Stimulated activated CD4-positive, alpha-beta T cell treated with anti-CD3 and anti-CD28 coated beads, Interleukin-2, amount 100 ng/mL, for 4 hours (primary cell): ENCODE measurements around the gene HTR3A.

Experiments used
- DNase-seq: peaks from one replicate; pipeline ENCODE4 v3.0.0-alpha.2; 2020; ENCODE audit warnings: low read depth

HTR3A gene

DNA sequence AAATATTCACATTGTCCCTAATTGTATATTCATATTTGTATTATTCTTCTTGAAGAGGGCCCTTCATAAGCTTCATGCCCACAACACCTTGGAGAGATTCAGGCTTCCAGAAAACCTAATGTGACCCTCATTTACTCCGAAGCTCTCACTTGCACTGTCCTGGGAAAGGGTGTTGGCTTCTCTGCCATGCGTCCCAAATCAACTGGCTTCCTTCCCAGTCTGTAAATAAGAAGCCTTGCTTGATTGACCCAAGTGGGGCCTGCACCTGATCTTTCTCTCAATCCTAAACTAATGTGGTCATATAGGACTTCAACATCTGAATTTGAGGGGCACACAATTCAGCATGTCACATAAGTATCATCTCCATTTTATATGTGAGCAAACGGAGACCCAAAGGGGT is 44.1 kb downstream of the HTR3A start:
- no peak for DNase-seq

DNA sequence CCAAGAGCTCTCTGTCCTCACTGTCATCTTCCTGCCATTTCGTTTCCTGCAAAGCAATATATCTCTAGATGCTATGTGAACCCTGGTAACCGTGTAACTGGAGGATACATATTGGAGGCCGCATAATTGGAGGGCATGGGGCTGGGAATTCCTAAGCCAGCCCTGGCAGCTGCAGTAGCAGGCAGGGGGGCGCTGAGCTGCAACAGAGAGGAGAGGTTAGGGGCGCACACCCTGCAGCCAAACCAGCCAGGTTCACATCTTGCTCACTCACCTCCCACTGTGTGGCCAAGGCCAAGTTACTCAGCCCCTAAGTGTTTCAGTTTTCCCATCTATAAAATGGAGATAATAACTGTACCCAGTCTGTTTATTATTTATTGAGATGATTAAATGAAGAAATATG is 44.7 kb downstream of the HTR3A start:
- no peak for DNase-seq

DNA sequence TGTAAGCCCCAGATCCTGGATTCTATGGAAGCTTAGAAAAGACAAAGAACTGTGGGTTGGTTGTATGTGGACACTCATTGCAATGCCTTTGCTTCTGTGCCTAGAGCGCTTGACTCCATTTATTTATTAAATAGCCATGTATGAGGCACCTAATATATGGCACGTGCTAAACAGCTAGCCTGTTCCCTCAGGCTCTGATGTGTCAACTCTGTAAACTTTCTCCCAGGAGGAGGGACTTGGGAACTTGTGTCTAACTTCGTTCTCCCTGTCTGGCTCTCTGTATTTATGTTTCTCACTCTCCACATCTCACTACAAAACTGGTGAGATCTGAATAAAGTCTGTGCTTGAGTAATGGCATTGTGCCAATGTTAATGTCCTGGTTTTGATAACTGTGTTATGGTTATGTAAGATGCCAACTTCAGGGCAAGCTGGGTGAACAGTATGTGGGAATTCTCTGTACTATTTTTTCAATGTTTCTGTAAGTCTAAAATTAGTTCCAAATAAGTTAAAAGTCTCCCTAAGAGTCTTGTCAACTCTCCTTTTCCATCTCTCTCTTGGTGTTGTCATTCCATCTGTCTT is 50.5 kb downstream of the HTR3A start:
- DNase-seq = no peak

DNA sequence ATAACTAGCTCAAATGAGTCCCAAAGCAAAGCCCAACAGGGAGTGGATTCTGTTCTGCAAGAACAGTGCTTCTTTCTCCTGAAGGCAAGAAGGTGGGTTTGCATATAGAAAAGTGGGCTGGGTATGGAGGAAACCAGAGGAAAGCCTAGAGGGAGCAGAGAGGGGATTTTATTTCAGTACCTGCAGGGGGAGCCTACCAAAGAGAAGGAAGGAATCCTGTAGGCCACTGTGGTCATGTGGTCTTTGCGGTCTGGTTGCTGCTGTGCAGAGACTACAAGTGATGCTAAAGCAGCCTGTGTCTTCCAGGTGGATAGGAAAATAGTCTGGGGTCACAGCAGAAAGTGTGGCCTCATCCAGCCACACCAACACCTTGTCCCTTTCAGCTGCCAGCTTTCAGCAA is 51.4 kb downstream of the HTR3A start:
- DNase-seq = no peak

DNA sequence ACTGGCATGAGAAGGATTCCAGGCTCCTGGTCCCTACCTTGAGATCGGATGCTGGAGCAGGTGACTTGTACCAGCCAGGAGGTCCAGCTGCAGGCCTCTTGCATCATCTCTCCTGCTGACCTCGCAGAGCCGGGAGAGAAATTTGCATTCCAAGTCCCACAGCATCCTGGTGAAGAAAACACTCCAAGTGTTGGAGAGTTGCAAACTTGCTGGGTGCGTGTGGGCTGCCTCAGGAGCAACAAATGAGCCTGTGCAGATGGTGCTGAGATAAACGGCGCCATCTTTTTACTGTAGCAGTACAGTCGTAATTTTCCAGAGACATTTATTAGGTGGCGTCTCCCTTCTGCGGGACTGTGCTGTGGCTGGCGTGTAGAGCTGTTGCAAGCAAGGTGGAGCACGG is 52.5 kb downstream of the HTR3A start:
- DNase-seq = no peak

DNA sequence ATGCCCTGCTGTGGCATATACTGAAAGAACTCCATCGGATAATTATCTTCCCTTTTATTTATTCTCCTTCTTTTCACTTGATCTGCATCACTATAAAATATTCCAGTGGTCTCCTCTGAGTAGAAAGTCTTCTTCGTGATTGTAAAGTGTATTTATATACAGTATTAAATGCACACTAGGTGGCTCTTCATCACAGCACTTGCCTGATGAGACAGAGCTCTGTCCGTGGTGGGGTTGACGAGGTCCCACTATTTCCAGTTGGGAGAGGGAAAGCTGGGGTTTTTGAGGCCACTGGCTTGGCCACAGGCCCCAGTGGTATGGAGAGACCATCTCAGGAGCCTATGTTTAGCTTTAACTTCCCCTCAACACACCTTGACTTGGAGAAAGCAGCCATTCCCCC is 53.0 kb downstream of the HTR3A start:
- no peak for DNase-seq

DNA sequence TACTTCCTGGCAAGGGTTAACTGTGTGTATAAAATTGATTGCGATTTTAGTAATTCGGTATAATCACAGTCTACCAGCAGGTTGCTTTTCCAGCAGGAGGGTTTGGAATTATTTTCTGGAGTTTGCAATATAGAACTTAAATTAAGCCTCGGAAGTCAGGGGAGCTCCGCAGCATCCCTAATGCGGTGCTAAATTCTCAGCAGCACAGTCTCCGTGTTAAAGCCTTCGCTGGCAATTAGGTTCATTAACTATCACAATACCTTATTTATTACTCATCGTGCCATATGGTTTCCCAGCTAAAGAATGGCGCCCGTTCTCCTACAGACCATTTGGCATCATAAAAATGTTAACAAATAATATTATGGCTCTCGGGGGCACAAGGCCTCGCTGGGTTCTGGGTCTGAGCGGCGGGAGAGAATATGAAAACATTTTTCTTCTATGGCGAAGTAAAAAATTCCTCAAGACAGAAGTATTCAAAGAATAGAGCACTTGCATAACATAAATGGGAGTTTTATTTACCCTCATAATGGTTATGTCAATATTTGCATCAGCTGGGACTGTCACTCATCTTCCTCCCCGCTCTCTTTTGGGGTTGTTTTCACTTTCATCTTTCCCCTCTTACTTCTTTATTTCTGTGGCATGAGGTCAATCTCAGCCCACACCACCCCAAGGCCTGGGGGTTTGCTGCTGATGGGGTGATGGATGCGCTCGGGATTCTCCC is 56.5 kb downstream of the HTR3A start:
- DNase-seq = no peak

DNA sequence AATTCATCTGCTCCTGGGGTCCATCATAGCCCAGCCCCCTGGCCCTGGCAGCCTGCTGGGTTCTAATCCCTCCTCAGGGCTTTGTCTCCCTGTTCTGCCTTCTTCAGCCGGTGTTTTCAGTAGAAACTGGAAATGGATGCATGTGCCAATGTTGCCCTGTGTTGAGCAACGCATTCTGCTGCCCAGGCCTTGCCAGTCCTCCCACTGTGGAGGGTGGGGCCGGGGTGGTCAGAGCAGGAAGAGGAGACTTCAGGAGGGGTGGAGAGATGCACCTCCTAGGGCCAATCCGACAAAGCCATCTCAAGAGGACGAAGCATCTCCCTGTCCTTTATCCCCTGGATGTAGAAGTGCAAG is 57.0 kb downstream of the HTR3A start:
- DNase-seq = no peak

DNA sequence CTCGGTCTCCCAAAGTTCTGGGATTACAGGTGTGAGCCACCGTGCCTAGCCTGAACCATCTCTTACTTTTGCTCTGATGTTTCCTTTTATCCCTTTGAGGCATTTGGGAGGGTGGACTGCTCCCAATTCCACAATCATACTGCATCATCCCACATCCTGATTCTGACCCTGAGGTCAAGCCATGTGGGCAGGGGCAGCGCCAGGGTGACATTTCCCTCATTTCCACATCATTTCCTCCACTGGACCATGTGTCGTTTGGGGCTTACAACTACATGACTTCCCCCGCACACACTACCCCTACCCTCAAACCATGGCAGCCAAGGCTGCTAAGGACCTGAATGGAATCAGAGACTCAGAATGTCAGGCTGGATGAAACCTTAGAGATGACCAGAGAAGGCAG is 58.2 kb downstream of the HTR3A start:
- no peak for DNase-seq

DNA sequence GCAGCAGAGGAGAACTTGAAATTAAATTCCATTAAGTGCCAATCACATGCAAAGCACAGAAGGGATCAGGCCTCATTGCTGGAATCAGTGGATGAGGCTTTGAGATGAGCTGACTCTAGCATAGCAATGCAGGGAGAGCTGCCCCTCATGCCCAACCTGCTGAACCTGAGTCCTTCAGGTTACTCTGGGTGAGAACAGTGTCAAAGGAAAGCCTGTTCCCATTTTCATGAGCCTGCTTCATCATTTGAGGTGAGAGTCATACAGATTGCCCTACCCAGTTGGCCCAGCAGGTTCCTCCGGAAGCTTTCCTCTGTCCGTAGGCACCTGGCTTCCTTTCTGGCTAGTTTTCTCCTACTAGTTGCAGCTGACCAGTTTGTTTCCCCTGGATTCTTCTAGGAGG is 58.7 kb downstream of the HTR3A start:
- no peak for DNase-seq

DNA sequence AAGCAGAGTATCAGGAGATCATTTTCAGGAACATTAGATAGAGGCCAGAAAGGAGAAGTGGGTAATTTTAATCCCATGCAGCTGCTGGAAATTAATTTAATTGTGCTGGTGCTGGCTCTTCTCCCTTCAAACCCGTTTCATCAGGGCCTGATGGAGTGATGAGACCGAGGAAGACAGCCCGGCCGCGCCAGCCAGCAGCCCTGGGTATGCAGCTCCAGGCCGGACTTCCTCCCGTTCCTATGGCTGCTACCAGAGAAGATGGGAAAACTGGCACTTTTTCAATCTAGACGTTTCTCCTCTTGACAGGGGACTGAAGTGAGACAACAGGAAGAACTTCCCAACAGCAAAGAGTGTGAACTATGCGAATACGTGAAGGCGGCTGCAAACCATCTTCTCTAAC is 60.0 kb downstream of the HTR3A start:
- DNase-seq = no peak

DNA sequence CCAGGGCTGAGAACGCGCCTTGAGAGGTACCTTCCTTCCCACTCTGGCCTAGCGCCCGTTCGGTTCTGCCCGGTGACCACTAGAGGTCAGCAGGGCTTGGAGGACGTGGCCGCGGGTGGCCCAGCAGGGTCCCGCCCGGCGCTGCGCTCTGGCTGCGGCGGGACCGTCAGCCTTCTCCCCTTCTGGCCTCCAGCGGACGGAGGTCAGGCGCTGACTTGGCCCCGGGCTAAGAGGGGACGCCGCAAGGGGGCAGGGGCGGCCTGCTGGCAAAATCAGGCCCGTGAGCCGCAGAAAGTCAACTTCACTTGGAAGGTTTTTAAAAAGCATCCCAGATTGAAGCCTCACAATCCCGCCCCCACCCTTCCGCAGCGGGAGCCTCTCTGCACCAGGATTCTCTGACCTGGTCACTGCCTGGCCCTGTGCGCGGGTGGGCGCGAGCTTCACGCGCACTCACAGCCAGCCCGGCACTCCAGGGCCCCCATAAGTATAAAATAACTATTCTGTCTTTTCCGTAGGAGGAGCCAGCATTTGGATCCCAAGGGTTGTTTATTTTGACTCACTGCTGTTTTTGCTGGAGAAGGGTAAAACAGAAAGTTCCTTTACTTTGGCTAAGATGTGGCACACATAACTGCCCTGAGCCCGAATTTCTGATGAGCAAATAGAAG is 61.4 kb downstream of the HTR3A start:
- DNase-seq = peak; percentile 40

DNA sequence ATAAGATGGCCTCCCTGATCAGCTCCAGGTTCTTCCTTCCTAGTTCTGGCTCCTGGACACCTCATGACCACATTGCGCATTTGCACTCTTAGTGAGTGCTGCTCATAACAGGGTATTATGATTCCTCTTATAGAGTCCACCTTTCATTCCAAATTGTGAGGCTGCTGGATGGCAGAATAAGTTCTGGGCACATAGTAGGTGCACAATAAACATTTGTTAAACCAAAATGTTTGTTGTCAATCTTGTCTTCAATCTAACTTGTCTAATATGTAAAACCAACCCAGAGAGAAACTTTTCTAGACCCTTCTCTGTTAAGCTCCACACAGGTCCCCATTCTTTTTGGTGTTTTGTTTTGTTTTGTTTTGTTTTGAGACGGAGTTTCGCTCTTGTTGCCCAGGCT is 62.0 kb downstream of the HTR3A start:
- DNase-seq = no peak

DNA sequence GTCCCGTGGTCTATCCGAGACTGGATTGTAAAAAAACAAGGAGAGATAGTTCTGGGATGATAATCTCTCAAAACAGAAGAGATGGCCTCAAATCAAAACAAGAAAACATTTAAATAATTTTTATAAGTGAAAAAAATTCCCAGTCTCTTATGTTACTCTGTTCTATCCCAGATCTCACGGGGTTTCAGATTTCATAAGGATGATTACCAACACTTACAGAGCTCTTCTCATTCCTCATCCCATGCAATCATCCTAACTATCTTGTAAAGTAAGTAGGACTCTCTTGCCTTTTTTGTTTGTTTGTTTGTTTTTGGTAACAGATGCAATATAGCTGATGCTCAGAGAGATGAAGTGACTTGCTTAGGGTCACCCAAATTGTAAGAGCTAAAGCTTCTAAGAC is 64.6 kb downstream of the HTR3A start:
- DNase-seq = no peak
